HG03442 (cell line): ENCODE data around the gene PTBP1.
"Not testable (repeated sequence)": the region's sequence is repeated elsewhere in the genome, so short reads cannot be mapped to it uniquely, and the experiment has no call there.

Experiments
- ATAC-seq: cut with Tn5 transposase; IDR thresholded peaks from one replicate; pipeline ENCODE4 v1.9.1; 2021; ENCODE audit warnings: mild to moderate bottlenecking, moderate library complexity; ENCODE audit not compliant: unreplicated experiment

The PTBP1 gene

DNA sequence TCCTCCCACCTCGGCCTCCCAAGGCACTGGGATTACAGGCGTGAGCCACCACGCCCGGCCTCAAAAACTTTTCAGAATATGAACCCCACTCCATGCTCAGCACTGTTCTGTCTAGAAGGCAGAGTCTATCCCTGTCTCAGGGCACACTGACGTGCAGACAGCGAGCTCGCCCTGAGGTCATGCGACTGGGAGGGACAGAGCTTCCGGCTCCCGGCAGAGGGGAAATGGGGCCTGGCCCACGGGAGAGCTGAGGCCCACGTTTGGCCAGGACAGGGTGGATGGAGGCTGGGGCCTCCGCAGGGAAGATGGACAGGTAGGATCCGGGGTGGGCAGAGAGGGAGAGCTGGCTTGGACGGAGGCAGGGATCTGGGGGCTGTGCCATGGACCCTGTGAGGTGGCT lies 27.6 kb downstream of the PTBP1 start:
- ATAC-seq: no peak

DNA sequence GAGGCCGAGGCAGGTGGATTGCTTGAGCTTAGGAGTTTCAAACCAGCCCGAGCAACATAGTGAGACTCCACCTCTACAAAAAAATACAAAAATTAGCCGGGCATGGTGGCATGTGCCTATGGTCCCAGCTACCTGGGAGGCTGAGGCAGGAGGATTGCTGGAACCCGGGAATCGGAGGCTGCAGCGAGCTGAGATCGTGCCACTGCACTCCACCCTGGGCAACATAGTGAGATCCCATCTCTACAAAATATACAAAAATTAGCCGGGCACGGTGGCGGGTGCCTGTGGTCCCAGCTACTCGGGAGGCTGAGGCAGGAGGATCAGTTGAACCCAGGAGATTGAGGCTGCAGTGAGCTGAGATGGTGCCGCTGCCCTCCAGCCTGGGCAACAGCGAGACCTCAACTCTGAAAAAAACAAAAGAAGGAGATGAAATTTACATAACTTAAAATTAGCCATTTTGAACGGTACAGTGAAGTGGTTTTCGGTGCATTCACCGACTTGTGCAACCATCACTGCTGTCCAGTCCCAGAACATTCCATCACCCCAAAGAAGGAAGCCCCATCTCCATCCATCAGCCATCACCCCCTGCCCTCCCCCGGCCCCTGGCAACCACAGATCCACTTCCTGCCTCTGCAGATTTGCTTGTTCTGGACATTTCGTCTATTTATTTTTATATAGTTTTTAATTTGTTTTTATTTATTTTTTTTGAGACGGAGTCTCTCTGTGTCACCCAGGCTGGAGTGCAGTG lies 28.8 kb downstream of the PTBP1 start:
- ATAC-seq: no peak

DNA sequence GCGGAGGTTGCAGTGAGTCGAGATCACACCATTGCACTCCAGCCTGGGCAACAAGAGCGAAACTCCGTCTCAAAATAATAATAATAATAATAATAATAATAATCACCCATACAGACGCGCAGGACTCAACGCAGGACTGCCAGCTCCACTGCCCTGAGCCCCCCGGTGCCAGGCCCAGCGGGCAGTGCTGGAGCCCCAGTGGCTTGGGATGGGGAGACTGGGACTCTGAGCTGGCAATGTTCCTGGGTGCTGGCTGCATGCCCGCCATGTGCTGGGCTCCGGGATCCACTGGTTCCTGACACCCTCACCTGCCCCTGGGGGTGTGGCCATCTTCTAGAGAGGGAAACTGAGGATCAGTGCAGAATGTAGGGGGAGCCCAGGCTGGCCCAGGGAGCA lies 30.1 kb downstream of the PTBP1 start:
- no peak for ATAC-seq

DNA sequence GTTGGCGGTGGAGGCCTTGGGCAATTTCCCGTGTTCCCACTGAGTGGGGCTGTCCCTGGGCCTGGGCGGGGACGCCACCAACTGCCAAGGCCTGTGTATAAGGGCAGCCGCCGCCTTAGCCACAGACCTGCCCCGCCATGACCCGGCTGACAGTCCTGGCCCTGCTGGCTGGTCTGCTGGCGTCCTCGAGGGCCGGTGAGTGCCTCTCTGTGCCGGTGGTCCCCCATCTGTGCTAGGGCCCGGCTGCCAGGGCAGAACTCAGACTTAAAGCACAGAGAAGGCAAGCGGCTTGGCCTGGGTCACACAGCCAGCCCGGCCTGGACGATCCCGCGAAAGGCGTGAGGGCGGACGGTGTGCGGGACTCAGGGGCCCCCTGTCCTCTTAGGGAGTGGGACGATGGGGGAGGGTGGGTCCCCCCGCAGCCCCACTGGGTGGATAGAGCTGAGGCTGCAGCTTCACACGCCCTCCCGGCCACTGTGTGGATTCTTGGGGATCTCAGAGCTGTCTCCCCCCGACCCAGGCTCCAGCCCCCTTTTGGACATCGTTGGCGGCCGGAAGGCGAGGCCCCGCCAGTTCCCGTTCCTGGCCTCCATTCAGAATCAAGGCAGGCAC lies 30.6 kb downstream of the PTBP1 start, which contains the start of gene AZU1:
TSS of gene AZU1 (plus strand) at position 128 of the 612 bp plus-strand sequence. CDS start at position 138, 10 bp downstream.
- ATAC-seq: no peak

DNA sequence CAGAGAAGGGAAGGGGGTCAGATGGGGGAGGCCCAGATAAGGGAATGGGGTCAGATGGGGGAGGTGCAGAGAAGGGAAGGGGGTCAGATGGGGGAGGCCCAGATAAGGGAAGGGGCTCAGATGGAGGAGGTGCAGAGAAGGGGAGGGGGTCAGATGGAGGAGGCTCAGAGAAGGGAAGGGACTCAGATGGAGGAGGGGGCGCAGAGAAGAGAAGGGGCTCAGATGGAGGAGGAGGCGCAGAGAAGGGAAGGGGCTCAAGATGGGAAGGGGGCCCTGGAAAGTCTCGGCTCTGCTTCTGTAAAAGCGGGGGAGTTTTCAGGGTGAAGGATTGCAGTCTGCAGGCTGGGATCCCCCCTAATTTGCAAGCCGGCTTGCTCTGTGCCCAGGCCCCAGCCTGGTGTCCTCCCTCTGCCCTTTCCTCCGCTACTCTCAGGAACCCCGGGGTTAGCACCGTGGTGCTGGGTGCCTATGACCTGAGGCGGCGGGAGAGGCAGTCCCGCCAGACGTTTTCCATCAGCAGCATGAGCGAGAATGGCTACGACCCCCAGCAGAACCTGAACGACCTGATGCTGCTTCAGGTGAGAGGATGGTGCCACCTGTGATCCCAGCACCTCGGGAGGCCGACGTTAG lies 32.0 kb downstream of the PTBP1 start:
- ATAC-seq: no peak

DNA sequence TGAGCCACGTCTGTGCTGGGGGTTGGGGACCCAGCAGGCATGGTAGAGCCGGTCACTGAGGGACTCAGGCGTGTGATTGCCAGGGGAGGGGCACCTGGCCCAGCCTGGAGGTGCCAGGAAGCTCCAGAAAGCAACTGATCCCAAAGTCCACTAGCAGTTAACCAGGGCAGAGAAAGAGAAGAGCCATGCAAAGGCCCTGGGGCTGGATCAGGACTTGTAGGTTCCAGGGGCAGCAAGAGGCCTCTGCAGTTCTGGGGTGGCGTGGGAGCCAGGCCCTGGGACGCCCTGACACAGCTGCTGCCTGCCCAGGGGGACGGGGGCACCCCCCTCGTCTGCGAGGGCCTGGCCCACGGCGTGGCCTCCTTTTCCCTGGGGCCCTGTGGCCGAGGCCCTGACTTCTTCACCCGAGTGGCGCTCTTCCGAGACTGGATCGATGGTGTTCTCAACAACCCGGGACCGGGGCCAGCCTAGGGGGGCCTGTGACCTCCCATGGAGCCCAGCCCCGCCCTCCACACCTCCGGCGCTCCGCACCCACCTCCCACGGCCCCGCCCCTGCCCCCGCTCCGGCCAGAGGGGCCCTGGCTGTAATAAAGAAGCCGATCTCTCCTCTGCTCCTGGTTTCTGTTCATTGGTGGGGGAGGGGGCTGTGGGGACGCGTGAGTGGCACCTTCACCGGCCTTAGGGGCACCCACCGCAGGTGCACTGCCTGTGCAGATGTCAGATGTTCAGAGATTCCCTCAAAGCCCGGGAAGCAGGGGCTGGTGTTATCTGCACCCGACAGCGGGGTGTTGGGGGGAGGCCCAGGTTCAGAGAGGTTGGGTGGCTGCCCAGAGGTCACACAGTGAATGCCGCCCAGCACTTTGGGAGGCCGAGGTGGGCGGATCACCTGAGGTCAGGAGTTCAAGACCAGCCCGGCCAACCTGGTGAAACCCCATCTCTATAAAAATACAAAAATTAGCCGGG lies 34.4 kb downstream of the PTBP1 start:
- no peak for ATAC-seq

DNA sequence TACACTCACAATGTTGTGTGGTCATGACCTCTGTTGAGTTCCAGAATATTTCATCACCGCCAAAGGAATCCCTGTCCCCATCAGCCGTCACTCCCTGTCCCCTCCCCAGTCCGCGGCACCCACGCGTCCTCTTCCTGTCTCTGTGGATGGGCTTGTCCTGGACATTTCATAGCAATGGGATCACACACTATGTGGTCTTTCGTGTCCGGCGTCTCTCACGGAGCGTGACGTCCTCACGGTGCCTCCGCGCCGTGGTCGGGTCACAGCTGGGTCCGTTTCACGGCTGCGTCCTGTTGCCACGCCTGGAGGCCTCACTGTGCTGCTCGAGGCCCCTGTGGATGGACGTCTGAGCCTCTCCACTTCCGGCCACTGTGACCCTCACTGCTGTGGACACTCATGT lies 37.0 kb downstream of the PTBP1 start:
- no peak for ATAC-seq

DNA sequence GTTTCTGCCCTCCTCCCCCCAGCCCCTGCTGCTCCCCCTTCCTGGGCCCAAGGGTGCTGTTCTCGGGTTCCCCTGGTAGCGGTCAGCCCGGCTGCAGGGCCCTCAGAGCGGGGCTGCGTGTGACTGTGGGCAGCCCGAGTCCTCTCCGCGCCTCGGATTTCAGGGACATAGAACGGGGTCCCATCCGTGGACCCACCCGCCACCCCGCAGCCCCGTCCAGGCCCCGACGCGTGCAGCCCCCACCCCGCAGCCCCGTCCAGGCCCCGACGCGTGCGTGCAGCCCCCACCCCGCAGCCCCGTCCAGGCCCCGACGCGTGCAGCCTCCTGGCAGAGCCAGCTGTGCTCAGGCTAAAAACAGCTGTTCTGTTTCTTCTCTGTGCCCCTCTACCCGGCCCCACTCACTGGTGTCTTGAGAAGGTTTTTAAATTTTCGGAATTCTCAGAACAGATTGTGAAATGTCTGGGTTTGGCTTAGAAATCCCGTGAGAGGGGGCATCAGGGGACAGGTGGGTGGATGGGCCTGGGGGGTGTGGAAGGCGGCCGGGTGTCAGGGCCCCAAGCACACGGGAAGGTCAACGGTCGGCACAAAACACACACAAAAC lies 38.1 kb downstream of the PTBP1 start:
- ATAC-seq: no peak

DNA sequence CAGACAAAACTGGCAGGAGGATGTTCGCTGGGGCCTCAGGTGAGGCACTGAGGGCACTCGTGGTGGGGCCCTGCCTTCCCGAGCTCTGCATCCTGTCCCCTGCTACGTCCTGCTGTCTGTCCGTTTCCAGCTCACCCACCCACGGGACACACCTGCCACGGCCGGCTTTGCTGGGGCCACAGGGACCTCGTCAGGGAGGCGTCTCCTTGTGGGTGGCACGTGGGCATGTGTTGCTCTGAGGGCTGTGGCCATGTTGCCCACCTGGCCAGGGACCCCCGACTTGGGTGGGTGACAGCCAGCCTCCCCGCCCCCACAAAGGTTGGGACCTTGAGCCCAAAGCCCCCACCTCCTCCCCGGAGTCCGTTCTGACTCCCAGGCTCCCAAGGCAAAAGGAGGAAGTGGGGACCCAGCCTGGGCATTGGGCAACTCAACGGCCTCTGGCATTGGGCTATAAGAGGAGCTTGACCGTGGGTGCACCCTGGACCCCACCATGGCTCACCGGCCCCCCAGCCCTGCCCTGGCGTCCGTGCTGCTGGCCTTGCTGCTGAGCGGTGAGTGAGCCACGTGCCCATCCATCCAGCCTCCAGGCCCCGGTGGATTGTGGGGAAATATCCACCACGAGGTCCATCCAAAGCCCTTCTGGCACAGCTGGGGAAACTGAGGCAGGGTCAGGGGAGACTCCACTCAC lies 43.4 kb downstream of the PTBP1 start, which contains the start of gene PRTN3:
TSS of gene PRTN3 (plus strand) at position 481 of the 688 bp plus-strand sequence. CDS start at position 491, 10 bp downstream.
- no peak for ATAC-seq

DNA sequence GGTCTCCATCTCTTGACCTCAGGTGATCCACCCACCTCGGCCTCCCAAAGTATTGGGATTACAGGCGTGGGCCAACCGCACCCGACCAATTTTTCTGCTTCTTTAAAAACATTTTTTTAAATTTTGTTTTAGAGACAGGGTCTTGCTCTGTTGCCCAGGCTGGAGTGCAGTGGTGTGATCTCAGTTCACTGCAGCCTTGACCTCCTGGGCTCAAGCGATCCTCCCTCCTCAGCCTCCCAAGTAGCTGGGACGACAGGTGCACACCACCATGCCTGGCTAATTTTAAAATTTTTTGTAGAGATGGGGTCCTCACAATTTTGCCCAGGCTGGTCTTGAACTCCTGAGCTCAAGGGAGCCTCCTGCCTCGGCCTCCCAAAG lies 45.5 kb downstream of the PTBP1 start:
- ATAC-seq: not testable (repeated sequence)

DNA sequence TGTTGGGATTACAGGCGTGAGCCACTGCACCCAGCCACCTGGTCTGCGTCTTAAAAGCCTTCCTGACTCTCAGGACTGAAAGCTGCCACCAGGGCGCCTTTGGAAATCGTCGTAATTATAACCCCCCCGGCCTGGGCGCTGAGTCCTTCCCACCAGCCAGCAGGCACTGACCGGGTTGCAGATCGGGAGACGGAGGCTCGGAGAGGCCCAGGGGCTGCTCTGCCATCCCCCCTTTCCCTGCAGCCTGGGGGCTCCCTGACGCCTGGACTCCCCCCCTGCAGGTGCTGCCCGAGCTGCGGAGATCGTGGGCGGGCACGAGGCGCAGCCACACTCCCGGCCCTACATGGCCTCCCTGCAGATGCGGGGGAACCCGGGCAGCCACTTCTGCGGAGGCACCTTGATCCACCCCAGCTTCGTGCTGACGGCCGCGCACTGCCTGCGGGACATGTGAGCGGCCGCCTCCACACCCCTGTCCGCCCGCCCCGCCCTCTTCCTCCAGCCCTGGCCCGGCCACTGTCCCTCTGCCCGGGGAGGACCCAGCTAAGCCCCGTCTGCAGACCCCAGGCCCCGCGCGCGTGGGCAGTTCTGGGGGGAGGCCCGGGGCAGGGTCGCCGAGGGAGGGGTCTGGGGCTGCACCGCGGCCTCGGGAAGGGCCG lies 46.1 kb downstream of the PTBP1 start:
- no peak for ATAC-seq

DNA sequence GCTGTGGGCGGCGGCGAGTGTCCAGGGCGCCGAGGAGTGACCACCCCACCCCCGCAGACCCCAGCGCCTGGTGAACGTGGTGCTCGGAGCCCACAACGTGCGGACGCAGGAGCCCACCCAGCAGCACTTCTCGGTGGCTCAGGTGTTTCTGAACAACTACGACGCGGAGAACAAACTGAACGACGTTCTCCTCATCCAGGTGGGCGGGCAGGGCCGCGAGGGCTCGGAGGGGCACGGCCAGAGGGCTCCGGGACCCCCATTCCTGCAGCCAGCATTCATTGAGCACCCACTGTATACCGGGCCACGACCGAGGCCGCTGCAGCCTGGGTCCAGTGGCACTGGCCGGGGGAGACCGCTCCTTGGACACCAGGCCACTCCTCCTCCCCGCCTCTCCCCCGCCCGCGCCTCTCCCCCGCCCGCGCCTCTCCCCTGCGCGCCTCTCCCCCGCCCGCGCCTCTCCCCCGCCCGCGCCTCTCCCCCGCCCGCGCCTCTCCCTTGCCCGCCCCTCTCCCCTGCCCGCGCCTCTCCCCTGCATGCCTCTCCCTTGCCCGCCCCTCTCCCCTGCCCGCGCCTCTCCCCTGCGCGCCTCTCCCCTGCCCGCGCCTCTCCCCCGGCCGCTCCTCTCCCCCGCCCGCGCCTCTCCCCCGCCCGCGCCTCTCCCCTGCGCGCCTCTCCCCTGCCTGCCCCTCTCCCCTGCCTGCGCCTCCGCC lies 46.7 kb downstream of the PTBP1 start:
- ATAC-seq: no peak

DNA sequence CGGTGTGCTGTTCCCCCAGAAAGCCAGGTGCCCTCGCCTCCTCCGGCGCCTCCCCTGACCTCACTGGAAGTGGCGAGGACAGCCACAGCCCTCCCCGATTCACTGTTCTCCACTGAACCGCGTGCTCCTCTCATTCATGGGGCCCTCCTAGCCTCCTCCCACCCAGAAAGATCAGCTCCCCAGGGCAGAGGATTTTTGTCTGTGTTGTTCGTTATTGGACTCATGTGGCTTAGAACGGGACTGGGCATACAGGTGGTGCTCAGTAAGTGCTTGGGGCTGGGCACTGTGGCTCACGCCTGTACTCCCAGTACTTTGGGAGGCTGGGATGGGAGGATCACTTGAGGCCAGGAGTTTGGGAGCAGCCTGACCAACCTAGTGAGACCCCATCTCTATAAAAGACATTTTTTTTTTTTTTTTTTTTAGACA lies 47.3 kb downstream of the PTBP1 start:
- no peak for ATAC-seq

DNA sequence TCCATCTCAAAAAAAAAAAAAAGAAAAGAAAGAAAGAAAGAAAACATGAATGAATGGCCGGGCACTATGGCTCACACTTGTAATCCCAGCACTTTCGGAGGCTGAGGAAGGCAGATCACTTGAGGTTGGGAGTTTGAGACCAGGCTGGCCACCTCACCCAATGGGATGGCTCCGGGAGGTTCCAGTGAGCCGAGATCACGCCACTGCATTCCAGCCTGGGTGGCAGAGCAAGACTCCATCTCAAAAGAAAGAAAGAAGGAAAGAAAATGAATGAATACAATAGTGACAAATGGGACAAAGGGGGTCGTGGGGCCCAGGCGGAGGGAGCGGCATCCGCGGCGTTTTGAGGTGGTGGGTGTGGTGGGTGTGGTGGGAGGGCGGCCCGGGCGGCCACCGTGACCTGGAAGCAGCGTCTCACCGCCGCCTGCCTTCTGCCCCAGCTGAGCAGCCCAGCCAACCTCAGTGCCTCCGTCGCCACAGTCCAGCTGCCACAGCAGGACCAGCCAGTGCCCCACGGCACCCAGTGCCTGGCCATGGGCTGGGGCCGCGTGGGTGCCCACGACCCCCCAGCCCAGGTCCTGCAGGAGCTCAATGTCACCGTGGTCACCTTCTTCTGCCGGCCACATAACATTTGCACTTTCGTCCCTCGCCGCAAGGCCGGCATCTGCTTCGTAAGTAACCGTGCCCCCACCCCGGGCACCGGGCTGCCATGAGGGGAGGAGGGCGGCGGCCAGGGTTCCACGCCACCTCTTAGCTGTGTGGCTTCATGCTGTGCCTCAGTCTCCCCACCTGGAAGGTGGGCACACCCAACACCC lies 48.7 kb downstream of the PTBP1 start:
- ATAC-seq: no peak

DNA sequence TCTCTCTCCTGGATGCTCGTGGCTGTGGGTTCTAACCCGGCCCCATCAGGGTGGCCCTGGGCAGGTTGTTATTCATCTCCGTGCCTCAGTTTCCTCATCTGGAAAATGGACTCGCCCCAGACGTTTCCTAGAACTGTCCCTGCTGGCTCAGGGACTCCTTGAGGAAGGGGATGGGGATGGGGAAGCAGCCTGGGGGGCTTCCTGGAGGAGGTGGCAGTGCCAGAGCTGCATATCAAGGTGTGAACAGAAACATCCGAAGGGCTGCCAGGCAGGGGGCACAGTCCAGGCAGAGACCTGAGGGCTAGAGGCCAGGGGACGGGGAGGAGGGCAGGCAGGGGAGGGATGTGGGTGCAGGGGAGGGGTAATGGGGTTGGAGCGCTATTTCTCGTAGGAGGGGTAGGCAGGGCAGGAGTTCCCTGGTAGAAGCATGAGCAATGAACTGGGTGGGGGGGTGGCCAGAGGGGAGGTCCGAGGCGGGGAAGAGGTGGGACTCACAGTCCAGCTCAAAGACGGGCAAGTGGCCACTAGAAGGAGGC lies 51.2 kb downstream of the PTBP1 start:
- no peak for ATAC-seq

DNA sequence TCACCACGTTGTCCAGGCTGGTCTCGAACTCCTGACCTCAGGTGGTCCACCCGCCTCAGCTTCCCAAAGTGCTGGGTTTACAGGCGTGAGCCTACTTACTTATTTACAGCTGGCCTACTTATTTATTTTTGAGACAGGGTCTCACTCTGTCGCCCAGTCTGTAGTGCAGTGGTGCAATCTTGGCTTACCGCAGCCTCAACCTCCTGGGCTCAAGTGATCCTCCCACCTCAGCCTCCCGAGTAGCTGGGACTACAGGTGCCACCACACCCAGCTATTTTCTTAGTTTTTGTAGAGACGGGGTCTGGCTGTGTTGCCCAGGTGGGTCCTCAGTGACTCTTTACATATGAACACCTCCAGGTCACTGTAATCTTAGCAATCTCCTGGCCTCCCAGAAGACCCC lies 51.9 kb downstream of the PTBP1 start:
- not testable (repeated sequence) for ATAC-seq

DNA sequence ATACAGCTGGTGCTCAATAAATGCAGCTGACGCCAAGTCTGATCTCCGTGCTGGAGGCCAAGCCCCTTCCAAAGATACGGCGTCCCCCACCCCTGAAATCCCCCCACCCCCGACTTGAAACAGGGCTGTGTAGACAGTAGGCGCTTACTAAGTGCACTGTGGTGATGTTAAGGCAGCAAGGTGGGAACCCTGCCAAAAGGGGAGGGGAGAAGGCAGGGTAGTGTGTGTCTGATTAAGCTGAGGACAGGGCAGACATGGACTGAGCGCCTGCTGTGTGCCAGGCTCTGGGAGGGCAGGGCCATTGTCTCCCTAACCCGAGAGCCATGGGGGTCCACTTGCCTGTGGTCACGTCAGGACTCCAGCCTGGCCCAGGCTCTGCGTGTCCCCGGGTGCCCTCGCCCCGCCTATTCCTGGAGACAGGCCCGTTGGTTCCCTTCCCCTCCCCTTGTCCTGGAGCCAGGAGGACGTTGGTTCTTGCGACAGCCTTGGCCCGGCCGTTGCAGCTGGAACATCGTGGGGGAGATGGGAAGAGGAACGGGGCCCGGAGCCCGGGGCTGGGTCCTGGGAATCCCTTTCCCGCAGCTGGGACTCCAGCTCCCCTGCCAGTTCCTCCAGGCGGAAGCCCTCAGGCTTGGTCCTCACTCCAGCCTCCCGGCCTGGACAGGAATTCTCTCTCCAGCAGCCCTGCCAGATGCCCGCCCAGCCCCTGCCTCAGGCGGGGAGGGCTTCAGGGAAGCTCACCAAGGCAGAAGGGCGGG lies 53.1 kb downstream of the PTBP1 start:
- ATAC-seq: no peak
